Right lobe of liver (tissue), 4 donors: Measurements from ENCODE around the gene RDH13.

ENCODE experiments used
- POLR2A ChIP-seq: fragments of 450-650 bp; IDR thresholded peaks from one replicate; pipeline ENCODE4 v1.6.1; 2017; ENCODE audit warnings: antibody characterized with exemption, mild to moderate bottlenecking
- TF ChIP-seq, protein P1 (sequence below), 4 donors: fragments of 200-600 bp in 3 of 4; fragments of 450-650 bp in 1 of 4; IDR thresholded peaks; one replicate each; pipeline versions ENCODE4 v1.5.1 to v1.8.0; 2016 to 2022; ENCODE audit warnings: antibody characterized with exemption in 4 of 4, mild to moderate bottlenecking in 2 of 4
- donor health status: DM: no; HTN: no; CAD: no.
- donor health status: DM: no; HTN: no; CAD: no.
- donor health status: DM: no; HTN: yes; CAD: no.

DNA sequence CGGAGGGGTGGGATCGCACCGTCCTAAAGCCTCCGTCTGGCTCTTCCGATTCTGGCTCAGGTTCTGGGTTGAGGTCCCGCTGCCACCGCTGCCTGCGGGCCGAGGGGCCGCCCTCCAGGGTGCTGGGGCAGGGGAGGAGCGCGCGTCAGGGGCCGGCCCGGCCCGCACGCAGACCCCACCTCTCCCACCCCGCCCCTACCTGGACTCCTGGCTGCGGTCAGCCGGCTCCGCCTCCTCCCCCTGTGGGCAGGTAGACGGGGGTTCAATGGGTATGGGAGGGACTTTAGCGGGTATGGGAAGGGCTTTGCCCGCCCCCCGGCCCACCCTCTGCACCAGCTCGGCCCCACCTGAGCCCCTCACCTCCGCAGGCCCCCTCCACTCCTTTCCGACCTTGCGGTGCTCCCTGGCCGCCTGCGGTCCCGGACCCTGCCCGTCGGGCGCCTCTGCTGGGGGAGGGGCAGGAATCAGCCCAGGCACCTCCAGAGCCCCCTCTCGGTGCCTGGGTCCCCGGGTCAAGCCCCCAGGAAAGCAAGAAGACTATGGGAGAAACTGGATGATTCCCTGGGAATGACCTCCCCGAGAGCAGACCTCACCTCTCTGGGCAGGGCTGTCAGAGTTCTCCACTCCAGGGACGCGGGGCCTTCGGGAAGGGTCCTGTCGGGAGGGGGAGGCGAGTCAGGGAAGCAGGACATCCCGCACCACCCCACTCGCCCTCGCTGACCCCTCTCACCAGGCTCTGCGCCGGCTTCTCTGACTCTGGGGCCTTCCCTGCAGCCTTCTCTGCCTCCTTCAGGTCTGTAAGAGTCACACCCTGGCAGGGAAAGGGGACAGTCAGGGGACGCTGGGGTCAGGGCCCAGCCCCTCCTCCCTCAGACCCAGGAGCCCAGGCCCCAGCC is 29.7 kb upstream of the RDH13 start:
- TF ChIP-seq, protein P1, sequence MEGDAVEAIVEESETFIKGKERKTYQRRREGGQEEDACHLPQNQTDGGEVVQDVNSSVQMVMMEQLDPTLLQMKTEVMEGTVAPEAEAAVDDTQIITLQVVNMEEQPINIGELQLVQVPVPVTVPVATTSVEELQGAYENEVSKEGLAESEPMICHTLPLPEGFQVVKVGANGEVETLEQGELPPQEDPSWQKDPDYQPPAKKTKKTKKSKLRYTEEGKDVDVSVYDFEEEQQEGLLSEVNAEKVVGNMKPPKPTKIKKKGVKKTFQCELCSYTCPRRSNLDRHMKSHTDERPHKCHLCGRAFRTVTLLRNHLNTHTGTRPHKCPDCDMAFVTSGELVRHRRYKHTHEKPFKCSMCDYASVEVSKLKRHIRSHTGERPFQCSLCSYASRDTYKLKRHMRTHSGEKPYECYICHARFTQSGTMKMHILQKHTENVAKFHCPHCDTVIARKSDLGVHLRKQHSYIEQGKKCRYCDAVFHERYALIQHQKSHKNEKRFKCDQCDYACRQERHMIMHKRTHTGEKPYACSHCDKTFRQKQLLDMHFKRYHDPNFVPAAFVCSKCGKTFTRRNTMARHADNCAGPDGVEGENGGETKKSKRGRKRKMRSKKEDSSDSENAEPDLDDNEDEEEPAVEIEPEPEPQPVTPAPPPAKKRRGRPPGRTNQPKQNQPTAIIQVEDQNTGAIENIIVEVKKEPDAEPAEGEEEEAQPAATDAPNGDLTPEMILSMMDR (IDR thresholded peaks at IDR 0.05) = no peak
- no peak for TF ChIP-seq POLR2A
